HG02840 (cell line): ENCODE results near the gene CTXND1.
"Not testable (repeated sequence)": the region's sequence is repeated elsewhere in the genome, so short reads cannot be mapped to it uniquely, and the experiment has no call there.

Source experiments
- ATAC-seq: cut with Tn5 transposase; IDR thresholded peaks from one replicate; pipeline ENCODE4 v1.9.1; 2021; ENCODE audit warnings: mild to moderate bottlenecking, moderate library complexity, moderate number of reproducible peaks; ENCODE audit not compliant: unreplicated experiment, low FRiP score

CTXND1 gene

DNA sequence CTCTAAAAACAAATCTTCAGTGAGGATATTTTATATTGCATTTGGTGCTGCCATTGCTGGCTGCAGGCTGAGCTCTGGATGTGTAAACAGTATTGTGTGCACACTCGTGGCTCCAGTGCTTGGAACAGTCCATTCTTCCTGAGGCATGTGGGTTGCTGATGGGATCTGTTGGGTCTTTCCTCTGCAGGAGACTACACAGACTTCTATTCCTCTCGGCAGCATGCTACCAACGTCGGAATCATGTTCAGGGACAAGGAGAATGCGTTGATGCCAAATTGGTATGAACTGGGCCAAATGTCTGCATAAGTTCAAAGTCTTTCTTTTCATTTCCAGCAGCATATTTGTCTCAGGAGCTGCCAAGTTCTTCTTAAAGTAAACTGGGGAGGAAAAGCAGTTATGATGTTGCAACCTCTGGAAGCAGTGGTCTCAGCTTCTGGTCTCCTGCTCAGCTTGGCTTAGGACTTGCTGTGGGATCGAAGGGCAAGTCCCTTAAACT lies 89.9 kb downstream of the CTXND1 start:
- ATAC-seq: no peak

DNA sequence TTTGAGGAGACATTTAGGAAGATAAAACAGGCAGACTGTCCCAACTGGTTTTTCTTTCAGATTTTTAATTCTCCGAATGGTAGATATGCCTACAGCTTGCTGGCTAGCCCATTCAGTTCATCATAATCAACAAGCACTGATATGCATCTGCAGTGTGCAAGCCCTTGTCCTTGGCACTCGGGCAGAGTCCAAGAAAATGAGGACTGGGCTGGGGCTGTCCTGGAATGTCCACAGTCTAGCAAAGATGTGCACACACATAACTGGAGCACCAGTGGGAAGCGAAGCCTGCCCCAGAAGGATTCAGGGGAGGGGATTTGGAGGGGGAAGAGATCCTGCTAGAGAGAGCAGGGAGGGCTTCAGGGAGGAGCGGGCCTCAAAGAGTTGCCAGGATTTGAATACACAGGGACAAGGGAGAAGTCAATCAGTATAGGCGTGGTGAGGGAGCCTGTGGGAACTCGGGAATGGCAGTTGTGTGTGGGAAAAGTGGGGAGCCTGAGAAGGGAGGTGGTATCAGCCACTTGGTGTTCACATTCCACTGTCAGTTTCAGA lies 90.5 kb downstream of the CTXND1 start:
- no peak for ATAC-seq

DNA sequence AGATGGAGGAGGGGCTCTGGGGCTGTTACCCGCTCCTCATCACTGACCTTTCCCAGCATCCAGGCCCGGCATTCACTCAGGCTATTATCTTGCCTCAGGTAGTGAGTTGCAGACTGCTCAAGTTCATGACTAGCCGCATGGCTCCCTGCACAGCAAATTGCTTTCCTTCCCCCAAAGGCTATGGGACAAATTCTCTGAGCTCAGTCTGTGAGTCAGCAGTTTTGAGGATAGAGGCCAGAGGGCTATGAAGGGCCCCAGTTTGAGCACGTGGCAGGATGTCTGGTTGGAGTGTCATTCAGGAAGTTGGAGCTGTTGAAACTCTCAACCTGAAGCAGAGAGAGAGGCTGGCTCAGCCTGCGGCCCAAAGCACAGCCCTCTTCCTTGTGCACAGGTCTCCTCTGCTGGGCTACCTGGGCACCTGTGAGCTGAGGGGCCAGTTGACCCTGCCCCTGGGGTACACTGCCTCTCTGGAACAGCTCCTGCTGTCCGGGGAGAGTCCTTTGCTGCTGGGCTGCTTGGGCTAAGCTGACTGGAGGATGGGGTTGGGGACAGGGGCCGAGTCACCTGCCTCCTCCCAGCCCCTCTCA lies 91.3 kb downstream of the CTXND1 start:
- ATAC-seq: no peak

DNA sequence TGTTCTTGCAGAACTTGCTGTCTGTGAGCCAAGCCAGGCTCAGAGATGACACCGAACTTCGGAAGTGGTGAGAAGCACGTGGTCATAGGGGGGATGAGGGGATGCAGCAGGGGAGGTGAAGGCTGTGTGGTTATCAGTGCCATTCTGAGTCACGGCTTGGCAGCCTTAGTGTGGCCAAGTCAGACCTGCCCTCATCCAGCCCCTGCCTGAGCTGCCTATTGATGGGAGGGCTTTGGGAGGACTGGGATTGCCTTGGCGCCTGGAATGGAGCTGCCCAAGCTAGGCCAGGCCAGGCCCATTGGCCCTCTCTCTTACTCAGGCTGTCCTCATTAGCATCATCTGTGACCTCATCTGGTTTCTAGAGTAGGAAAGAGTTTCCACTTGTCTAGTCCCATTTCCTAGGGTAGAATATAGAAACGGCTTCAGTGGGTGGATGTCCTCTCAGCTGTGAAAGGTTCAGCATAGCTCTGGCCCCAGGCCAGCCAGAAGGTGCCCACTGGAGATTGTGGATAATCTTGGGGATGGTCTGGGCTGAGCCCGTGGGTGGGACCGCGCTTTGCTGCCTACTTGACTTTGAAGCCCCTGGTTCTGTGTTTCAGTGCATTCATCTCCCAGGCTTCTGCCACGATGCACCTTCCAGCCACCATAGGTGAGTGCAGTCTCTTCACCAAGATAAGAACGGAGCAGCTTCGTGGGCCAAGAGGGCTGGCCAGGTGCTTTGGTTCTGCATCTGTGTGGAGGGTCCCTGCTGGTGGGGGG lies 92.0 kb downstream of the CTXND1 start:
- ATAC-seq: no peak

DNA sequence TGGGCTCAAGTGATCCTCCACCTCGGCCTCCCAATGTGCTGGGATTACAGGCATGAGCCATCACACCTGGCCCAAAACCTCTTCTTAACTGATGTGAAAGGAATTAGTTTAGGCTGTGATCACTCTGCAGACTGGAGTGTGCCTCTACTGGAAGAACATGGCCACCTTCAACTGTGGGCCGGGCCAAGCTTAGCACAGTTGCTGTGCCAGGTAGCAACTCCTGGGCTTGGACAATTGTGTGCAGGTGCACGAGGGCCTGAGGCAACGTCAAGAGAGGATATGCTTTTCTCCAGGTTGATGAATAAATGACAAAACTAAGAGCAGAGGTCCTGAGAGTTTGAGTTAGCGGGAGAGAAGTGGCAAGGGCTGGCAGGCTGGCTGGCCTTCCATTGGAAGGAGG lies 92.7 kb downstream of the CTXND1 start:
- no peak for ATAC-seq

DNA sequence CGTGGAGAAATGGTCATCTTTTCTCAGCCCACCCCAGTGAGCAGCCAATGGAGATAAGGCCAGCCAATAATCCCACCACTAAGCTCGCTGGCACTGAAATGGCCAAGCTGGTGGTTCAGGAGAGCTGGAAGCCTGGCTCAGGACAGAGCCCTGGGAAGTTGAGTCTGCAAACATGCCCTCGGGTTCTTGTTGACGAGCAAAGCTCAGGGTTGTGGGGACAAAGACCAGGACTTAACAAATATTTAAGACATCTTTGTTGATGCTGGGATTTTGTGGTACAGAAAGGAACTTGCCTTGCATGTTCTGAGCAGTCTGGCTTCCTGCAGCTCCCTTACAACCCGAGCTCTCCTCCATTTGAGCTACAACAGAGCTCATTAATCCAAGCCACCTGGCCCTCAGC lies 94.8 kb downstream of the CTXND1 start:
- no peak for ATAC-seq

DNA sequence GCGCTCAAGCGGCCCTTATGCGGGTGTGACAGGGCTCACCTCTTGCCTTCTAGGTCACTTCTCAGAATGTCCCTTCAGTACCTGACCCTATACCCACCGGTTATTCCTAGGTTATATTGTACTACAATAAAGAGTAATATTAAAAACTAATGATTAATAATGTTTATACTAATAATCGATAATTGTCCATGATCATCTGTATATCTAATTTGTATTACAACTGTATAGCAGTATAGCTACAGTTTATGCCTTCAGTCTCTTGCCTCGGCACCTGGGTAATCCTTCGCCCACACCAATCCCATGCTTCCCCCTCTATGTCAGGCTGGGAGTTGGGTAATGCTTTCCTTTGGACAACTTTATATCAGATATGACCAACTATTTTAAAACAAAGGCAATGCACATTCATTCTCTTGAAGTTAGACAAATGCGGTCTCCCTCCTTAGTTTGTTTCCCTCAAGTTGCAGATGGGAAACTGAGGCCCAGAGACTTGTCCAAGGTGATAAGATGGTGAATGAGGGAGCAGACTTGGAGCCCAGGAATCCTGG lies 95.8 kb downstream of the CTXND1 start:
- no peak for ATAC-seq

DNA sequence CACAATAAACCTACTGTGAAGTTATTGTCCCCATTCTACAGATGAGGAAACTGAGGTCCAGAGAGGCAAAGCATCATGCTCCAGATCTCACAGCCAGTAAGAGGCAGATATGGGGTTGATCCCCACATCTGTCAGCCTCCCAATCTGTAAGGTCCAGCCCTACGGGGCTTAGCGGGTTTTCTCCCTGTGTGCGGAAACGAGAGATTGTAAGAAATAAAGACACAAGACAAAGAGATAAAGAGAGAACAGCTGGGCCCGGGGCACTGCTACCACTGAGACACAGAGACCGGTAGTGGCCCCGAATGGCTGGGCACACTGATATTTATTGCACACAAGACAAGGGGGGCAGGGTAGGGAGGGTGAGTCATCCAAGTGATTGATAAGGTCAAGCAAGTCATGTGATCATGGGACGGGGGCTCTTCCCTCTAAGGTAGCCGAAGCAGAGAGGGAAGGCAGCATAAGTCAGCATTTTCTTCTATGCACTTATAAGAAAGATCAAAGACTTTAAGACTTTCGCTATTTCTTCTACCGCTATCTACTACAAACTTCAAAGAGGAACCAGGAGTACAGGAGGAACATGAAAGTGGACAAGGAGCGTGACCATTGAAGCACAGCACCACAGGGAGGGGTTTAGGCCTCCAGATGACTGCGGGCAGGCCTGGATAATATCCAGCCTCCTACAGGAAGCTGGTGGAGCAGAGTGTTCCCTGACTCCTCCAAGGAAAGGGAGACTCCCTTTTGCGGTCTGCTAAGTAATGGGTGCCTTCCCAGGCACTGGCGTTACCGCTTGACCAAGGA lies 96.4 kb downstream of the CTXND1 start:
- ATAC-seq: not testable (repeated sequence)

DNA sequence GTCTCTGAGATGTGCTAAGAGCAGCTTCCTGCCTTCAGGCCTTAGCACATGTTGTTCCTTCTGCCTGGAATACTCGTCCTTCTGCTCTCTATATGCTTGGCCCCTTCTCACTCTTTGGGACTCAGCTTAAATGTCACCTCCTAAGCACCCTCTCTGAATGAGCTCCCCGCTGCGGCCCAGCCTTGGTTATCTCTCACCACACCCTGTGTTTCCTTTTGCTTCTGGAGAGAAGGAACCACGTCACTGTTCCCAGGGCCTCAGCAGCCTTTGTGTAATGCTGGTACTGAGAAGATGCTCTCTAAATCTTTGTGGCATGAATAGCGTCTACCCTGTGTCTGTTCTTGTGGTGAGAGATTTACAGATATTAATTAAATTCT lies 97.0 kb downstream of the CTXND1 start:
- ATAC-seq: no peak

DNA sequence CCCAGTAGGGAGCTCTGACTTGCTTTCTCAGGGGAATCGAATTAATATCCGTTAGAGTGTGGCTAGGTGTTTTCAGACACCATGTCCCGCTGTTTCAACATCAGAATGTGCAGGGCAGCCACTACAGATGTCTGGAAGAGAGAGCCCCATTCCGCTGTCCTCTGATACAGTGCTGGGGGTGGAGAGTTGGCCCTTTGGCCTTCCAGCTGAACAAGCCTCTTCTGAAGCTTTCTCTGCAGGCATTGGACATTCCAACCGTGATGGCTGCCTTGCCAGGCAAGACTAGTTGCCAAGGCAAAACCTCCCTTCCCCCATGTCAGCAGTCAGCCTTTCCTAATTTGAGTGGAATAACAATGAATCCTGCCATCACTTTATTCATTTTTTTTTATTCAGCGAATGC lies 97.7 kb downstream of the CTXND1 start:
- ATAC-seq: no peak

DNA sequence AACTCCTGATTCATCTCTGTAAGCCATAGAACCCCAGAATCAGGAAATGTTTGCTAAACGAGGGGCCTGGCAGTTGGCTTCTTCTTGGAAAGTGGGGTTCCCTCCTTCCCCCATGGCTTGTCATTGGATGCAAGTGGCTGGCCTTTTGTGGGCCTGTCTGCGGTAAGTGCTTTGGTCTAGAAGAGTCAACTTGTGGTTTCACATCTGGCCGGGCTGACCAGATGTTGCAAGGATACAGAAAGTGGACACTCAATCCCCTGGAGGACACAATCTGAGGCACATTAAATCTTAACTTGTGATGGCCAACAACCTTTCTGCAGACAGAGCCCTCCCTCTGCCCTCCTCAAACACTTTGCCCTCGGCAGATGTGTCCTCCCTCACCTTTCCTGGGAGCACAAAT lies 98.1 kb downstream of the CTXND1 start:
- no peak for ATAC-seq

DNA sequence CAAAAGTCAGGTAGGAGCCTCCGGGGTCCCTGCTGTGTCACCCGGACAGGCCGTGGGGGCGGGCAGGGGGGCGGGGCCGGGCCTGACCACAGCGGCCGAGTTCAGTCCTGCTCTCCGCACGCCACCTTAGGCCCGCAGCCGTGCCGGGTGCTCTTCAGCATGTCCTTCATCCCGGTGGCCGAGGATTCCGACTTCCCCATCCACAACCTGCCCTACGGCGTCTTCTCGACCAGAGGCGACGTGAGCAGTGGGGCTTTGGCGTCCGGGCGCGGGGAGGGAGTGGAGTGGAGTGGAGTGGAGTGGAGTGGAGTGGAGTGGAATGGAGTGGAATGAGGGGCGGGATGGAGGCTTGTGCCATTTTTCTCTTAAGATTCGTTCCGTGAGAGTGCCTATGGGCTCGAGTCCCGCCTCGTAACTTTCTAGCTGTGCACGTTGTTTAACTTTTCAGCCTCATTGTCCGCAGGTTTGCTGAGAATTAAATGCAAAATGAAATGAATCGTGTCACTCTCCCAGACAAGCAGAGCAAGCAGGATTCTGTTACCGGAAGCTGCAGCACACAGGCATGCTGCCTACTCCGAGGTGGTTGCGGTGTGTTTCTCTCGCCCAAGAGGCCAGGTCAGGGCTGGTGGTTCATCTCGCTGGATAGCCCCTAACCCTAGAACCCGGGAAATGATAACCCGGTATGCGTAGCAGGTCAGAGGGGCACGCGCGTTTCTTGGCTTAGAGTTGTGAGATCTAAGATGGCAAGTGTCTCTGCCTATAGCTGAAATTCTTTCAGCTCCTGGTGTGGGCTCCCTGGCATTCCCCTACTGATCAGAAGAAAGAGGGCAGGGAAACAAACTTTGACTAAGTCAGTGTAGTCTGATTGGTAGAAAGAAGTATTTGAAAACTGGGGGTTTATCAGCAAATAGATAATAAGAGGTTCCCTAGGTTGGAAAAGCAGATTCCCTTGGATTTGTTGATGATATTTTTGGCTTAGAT lies 98.8 kb downstream of the CTXND1 start, which contains the start of gene FAH:
TSS of gene FAH (plus strand) at position 104 of the 981 bp plus-strand sequence. CDS start at position 160, 56 bp downstream.
- ATAC-seq: no peak

DNA sequence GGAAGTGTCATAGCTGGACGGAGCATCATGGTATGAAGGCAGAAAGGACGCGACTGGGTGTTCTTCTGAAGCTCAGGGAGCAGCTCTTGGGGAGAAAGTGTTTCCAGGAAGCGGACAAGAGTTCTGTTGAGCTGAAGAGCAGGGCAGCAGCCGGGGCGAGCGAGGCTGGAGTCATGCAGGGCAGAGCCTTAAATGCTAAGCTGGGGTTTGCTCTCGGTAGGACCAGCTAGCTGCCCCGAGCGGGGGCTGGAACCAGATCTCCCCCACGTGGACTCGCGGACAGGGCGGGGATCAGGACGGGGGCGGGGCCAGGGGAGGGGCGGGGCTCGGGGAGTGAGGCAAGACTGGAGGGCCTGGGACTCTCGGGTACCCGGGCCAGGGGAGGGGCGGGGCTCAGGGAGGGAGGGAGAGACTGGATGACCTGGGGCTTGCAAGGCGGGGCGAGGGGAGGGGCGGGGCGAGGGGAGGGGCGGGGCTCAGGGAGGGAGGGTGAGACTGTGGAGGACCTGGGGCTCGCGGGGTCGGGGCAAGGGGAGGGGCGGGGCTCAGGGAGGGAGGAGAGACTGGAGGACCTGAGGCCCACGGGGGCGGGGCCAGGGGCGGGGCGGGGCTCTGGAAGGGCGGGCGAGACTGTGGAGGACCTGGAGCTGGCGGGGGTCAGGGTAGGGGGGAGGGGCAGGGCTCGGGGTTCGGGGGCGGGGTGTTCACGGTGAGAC lies 99.7 kb downstream of the CTXND1 start:
- ATAC-seq: no peak

DNA sequence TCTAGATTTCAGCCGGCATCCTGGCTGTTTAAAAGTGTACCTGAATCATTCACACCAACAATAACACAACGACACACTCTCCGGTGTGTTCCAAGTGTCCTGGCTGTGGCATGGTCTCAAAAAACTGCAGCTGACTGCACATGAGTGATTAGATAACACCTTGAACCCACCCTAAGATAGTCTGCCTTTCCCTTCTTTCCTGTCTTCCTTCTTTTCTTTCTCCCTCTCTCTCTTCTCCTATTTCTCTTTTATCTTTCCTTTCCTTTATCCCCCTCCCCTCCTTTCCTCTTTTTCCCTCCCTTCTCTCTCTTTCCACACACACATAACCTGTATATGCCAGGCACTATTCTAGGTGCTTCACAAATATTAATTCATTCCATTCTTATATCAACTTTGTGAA lies 100.4 kb downstream of the CTXND1 start:
- ATAC-seq: no peak

DNA sequence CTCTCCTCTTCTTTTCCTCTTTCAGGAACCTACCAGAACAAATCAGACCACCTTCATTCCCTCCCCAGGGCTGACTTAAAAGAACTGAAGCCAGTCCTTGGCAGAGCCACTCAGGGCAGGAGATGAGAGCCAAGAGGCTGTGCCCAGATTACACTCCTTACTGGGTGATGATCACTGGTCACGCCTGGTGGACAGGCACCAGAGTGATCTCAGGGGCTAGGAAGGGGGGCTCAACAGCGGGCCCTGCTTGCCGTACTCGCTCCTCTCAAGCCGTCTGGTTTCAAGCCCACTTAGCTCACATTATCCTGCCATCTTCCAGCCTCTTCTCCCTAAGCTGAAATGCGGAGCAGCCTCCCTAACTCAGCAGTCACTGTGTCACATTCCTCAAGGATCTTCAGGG lies 100.9 kb downstream of the CTXND1 start:
- ATAC-seq: no peak
